ENCODE measurements around the gene CFB. TPM values are rescaled to one million over a fixed set of nuclear protein-coding genes. Genes with fewer than 3 reads are reported as not detected.

The CFB gene
- total RNA-seq, 2 donors from 2014 or later: 32.1 to 48.6 TPM

DNA sequence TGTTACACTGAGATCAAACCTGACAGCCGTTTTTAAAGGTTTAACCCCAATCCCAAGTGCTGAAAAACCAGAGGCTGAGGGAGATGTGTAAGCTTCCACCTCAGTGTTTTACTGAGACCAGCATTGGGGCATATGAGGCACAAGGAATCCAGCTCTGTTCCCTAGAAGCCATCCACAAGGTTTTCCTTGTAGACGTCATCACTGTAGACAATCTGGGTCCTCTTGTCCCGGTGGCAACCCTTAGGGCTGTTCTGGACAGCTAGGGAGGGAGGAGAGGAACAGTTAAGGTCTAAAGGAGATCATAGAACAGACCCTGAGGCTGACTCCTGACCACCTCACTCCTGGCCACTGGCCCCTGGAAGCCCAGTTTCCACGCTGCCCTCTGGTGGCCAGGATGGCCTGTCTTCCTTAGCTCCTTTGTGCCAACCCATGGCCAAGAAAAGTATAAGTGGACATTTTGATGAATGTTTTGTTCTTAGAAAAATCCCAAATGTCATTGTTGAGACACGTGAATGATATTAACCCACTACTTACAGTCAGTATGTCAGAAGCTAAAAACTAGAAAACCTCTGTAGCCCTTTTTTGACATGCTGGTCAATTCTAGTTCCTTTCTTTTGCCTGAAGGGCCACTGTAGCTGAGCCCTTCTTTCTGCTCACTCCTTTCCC is 6.4 kb downstream of the CFB start:
- intact Hi-C loops (cut with DNase I): no loop called here
- Histone ChIP-seq H3K27me3 (replicated peaks; ENCODE audit: insufficient read depth) (no peaks in the 10 kb centered on the region), H3K27ac (peak overlapping the region in 1 of 2 donors; percentile 50), H3K36me3 (peaks cover 6 to 14% of the 10 kb centered on the region in 2 donors), H3K4me3 (no peak overlapping the region), H3K4me1 (replicated peaks) (no peaks in the 10 kb centered on the region), H3K9me3 (no peaks in the 10 kb centered on the region)
- DNase-seq (ENCODE audit: low spot score): peak; percentile 54
- TF ChIP-seq, protein P1, sequence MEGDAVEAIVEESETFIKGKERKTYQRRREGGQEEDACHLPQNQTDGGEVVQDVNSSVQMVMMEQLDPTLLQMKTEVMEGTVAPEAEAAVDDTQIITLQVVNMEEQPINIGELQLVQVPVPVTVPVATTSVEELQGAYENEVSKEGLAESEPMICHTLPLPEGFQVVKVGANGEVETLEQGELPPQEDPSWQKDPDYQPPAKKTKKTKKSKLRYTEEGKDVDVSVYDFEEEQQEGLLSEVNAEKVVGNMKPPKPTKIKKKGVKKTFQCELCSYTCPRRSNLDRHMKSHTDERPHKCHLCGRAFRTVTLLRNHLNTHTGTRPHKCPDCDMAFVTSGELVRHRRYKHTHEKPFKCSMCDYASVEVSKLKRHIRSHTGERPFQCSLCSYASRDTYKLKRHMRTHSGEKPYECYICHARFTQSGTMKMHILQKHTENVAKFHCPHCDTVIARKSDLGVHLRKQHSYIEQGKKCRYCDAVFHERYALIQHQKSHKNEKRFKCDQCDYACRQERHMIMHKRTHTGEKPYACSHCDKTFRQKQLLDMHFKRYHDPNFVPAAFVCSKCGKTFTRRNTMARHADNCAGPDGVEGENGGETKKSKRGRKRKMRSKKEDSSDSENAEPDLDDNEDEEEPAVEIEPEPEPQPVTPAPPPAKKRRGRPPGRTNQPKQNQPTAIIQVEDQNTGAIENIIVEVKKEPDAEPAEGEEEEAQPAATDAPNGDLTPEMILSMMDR (IDR thresholded peaks at IDR 0.05): peak; percentile 27 to 82 (median 67)
- TF ChIP-seq POLR2AphosphoS5 (IDR thresholded peaks at IDR 0.05): peak; percentile 52
- no peak for TF ChIP-seq POLR2A (IDR thresholded peaks at IDR 0.05)
- WGBS: 47% methylated on average over 5 of the region's 5 CpGs

DNA sequence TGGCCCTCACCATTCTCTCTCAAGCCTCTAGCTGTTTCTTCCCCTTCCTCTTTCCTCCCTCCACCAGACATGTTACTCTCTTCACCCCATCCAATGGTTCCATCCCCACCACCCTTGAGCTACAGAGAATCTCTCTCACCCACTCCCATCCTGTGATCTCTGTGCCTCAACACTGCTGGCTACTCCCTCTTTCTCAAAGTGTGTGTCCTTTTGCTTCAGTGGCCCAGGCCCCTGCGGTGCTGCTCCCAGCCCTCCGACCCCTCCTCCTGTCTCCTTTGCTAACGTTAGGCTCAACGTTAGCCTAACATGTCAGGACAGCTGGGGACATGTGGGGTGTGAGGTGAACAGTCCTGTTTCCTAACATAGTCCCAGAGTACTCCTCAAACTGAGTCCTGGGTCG is 7.0 kb downstream of the CFB start:
- peak overlapping the region in 1 of 2 donors; percentile 50 for H3K27ac ChIP-seq
- intact Hi-C loops (cut with DNase I): no loop called here
- WGBS: 67% methylated on average over 5 of the region's 5 CpGs
- H3K36me3 ChIP-seq: peaks cover 6 to 14% of the 10 kb centered on the region in 2 donors
- DNase-seq (ENCODE audit: low spot score): no peak
- no peaks in the 10 kb centered on the region for H3K9me3 ChIP-seq
- H3K4me3 ChIP-seq: no peak overlapping the region
- no peaks in the 10 kb centered on the region for H3K27me3 ChIP-seq (replicated peaks; ENCODE audit: insufficient read depth)
- no peaks in the 10 kb centered on the region for H3K4me1 ChIP-seq (replicated peaks)
- TF ChIP-seq POLR2A (IDR thresholded peaks at IDR 0.05) (no peak), POLR2AphosphoS5 (IDR thresholded peaks at IDR 0.05) (no peak)
- TF ChIP-seq, protein P1 (IDR thresholded peaks at IDR 0.05): no peak

GRCh38 chr6:31954511-31954910 is 8.6 kb downstream of the CFB start:
- Histone ChIP-seq H3K27ac (no peak overlapping the region), H3K27me3 (replicated peaks; ENCODE audit: insufficient read depth) (no peaks in the 10 kb centered on the region), H3K4me1 (replicated peaks) (no peaks in the 10 kb centered on the region), H3K36me3 (peaks cover 6 to 14% of the 10 kb centered on the region in 2 donors), H3K9me3 (no peaks in the 10 kb centered on the region), H3K4me3 (no peak overlapping the region)
- TF ChIP-seq POLR2A (IDR thresholded peaks at IDR 0.05) (no peak), POLR2AphosphoS5 (IDR thresholded peaks at IDR 0.05) (no peak)
- TF ChIP-seq, protein P1 (IDR thresholded peaks at IDR 0.05): no peak
- 97% methylated on average over 28 of the region's 28 CpGs for WGBS
- no peak for DNase-seq (ENCODE audit: low spot score)
- intact Hi-C loops (cut with DNase I): no loop called here

GRCh38 chr6:31956796-31957195 is 10.9 kb downstream of the CFB start:
- no peak for DNase-seq (ENCODE audit: low spot score)
- intact Hi-C loops (cut with DNase I): no loop called here
- no peak overlapping the region for H3K4me3 ChIP-seq
- H3K4me1 ChIP-seq (replicated peaks): no peaks in the 10 kb centered on the region
- H3K27ac ChIP-seq: no peak overlapping the region
- TF ChIP-seq POLR2AphosphoS5 (IDR thresholded peaks at IDR 0.05) (no peak), POLR2A (IDR thresholded peaks at IDR 0.05) (no peak)
- TF ChIP-seq, protein P1 (IDR thresholded peaks at IDR 0.05): no peak
- H3K9me3 ChIP-seq: no peaks in the 10 kb centered on the region
- peaks cover 6 to 14% of the 10 kb centered on the region in 2 donors for H3K36me3 ChIP-seq
- WGBS: 93% methylated on average over 3 of the region's 3 CpGs
- no peaks in the 10 kb centered on the region for H3K27me3 ChIP-seq (replicated peaks; ENCODE audit: insufficient read depth)

DNA sequence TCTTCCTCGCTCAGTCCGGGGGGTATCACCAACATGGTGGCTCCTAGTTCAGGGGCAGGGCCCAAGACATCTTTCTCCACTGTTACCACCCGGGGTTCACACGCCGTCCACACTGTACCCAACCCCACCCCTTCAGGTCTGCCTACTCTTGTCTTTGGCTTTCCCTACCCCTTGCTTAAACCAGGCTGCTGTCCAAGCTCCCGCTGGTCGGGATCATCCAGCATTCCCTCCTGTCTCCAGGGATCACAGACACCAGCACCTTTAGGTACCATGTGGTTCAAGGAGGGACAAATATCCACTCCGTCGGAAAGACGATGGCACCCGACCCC is 12.5 kb downstream of the CFB start:
- H3K4me3 ChIP-seq: peak overlapping the region; percentile 59 to 65
- H3K27me3 ChIP-seq (replicated peaks; ENCODE audit: insufficient read depth): no peaks in the 10 kb centered on the region
- intact Hi-C loops (cut with DNase I): loop anchor here (2.0 kb wide), 1 partner anchor 56 kb away; the partner anchor contains the start of gene ZBTB12
- 8% methylated on average over 11 of the region's 11 CpGs for WGBS
- peaks cover 8 to 14% of the 10 kb centered on the region in 2 donors for H3K36me3 ChIP-seq
- peak overlapping the region; percentile 63 to 73 for H3K27ac ChIP-seq
- no peaks in the 10 kb centered on the region for H3K4me1 ChIP-seq (replicated peaks)
- no peak for DNase-seq (ENCODE audit: low spot score)
- H3K9me3 ChIP-seq: no peaks in the 10 kb centered on the region
- no peak for TF ChIP-seq POLR2AphosphoS5 (IDR thresholded peaks at IDR 0.05)
- TF ChIP-seq, protein P1 (IDR thresholded peaks at IDR 0.05): no peak
- no peak for TF ChIP-seq POLR2A (IDR thresholded peaks at IDR 0.05)

All from prostate gland (tissue), 2 donors.